PFSK-1 (cell line): ENCODE measurements around the gene SLC41A3.

Experiments used
- POLR2AphosphoS5 ChIP-seq: IDR thresholded peaks from 2 replicates; pipeline ENCODE4 v1.6.1; 2012; ENCODE audit warnings: low read depth, mild to moderate bottlenecking, control low read depth, low read length, moderate library complexity
- REST ChIP-seq, 2 experiments: IDR thresholded peaks; 2 replicates each; pipeline versions ENCODE4 v1.6.1 to v1.8.0; 2011 to 2012; ENCODE audit warnings: low read depth in 2 of 2, low read length in 2 of 2, control low read depth in 1 of 2, inconsistent platforms in 1 of 2, mild to moderate bottlenecking in 1 of 2, moderate library complexity in 1 of 2; ENCODE audit not compliant: insufficient read depth in 1 of 2

GRCh38 chr3:126022741-126023359 lies 61.1 kb downstream of the SLC41A3 start:
- no peak for TF ChIP-seq REST (IDR thresholded peaks at IDR 0.05; ENCODE audit: insufficient read depth in 1 of 2, low read depth in 2 of 2, low read length in 2 of 2)
- TF ChIP-seq POLR2AphosphoS5, result no peak
